Measurements from ENCODE around the gene ZNF726. TPM values are rescaled to one million over a fixed set of nuclear protein-coding genes. Genes with fewer than 3 reads are reported as not detected.
"Not testable (repeated sequence)": the region's sequence is repeated elsewhere in the genome, so short reads cannot be mapped to it uniquely, and the experiment has no call there.

ZNF726 gene
- total RNA-seq, result 4.8 to 5.5 TPM (median 5.2 TPM) in 3 replicates

DNA sequence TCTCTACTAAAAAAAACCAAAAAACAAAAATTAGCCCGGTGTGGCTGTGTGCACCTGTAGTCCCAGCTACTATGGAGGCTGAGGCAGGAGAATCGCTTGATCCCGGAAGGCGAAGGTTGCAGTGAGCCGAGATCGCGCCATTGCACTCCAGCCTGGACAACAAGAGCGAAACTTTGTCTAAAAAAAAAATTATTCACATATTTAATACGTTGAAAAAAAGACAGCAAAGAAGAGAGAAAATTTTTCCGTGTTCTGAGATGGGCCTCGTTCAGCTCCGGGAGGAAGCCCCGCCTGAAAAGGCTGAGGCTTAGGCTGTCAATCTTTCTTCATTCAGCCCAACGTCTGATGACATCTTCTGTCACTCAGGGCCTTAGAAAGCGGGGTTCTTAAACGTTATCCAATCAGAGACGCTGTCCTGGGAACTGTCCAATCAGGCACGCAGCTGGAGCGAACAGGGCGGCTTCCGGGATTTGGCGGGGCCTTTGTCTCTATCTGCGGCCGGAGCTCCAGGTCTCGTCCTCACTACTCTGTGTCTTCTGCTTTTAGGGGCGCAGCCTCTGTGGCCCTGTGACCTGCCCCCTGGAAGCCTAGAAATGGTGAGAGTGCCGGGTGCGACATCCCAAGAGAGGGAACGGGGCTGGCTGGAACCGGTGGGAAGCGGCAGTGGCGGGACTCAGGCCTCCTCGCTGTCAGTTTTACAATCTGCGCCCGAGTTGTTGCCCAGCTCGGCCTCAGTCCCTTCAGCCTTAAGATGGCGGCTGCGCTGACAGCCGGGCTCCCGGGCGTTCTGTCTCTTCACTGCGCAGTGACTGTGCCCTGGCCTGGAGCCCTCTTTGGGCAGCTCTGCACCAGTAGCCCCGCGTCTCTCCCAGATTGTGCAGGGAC lies at the start of gene ZNF726:
Gene ZNF726 (plus strand): TSS at position 485 of the 885 bp plus-strand sequence. CDS start 109 bp downstream, at position 594.
- Mint-ChIP-seq H3K9me3 (peaks cover 29% of the 10 kb centered on the region), H3K4me1 (peaks cover 6% of the 10 kb centered on the region), H3K27ac (peak within 1 kb of the TSS; percentile 94), H3K27me3 (ENCODE audit: low read depth) (no peaks in the 10 kb centered on the region), H3K4me3 (peak within 1 kb of the TSS; percentile 88), H3K36me3 (no peaks in the 10 kb centered on the region)
- TF ChIP-seq, protein P1, sequence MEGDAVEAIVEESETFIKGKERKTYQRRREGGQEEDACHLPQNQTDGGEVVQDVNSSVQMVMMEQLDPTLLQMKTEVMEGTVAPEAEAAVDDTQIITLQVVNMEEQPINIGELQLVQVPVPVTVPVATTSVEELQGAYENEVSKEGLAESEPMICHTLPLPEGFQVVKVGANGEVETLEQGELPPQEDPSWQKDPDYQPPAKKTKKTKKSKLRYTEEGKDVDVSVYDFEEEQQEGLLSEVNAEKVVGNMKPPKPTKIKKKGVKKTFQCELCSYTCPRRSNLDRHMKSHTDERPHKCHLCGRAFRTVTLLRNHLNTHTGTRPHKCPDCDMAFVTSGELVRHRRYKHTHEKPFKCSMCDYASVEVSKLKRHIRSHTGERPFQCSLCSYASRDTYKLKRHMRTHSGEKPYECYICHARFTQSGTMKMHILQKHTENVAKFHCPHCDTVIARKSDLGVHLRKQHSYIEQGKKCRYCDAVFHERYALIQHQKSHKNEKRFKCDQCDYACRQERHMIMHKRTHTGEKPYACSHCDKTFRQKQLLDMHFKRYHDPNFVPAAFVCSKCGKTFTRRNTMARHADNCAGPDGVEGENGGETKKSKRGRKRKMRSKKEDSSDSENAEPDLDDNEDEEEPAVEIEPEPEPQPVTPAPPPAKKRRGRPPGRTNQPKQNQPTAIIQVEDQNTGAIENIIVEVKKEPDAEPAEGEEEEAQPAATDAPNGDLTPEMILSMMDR (IDR thresholded peaks at IDR 0.05; ENCODE audit: unreplicated experiment), result no peak
- DNase-seq (ENCODE audit: low spot score in 2 of 2, unreplicated experiment in 2 of 2), result peak; percentile 28 to 58

DNA sequence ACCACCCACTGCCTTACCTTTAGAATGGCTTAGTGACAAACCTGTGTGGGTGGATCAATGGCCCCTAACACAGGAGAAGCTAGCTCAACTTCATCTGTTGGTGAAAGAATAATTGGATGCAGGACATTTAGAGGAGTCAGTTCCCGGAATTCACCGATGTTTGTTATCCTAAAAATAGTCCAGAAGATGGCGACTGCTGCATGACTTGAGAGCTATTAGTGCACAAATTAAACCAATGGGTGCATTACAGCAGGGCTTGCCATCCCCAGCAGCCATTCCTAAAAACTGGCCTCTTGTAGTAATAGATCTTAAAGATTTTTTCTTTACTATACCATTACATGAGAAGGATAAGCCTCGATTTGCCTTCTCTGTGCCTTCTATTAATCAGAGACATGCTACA lies 46.8 kb upstream of the ZNF726 start:
- Mint-ChIP-seq H3K4me1 (no peaks in the 10 kb centered on the region), H3K27ac (no peak overlapping the region), H3K27me3 (ENCODE audit: low read depth) (no peaks in the 10 kb centered on the region), H3K9me3 (peaks cover 74% of the 10 kb centered on the region), H3K4me3 (no peak overlapping the region), H3K36me3 (peaks cover 30% of the 10 kb centered on the region)
- TF ChIP-seq, protein P1 (IDR thresholded peaks at IDR 0.05; ENCODE audit: unreplicated experiment), result no peak
- DNase-seq (ENCODE audit: low spot score in 2 of 2, unreplicated experiment in 2 of 2), result no peak

DNA sequence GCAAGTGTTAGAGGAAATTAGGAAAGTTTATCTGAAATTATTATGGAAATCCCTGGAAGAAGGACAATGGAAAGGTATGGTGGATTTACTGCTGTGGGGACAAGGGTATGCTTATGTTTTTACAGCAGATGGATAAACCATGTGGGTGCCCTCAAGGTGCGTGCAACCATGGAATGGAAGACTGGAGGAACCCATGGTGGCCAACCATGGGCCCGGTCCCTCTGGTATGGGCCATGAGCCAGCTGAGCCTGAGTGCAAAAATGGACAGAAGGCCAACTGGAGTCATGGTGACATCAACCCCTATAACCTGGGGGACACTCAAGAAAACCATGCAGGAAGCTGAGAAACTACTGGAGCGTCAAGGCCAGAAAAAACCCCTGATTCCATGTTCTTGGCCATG lies 46.1 kb upstream of the ZNF726 start:
- Mint-ChIP-seq H3K9me3 (peaks cover 79% of the 10 kb centered on the region), H3K4me3 (no peak overlapping the region), H3K36me3 (peaks cover 30% of the 10 kb centered on the region), H3K27ac (no peak overlapping the region), H3K27me3 (ENCODE audit: low read depth) (no peaks in the 10 kb centered on the region), H3K4me1 (no peaks in the 10 kb centered on the region)
- no peak for DNase-seq (ENCODE audit: low spot score in 2 of 2, unreplicated experiment in 2 of 2)
- TF ChIP-seq, protein P1 (IDR thresholded peaks at IDR 0.05; ENCODE audit: unreplicated experiment), result no peak

DNA sequence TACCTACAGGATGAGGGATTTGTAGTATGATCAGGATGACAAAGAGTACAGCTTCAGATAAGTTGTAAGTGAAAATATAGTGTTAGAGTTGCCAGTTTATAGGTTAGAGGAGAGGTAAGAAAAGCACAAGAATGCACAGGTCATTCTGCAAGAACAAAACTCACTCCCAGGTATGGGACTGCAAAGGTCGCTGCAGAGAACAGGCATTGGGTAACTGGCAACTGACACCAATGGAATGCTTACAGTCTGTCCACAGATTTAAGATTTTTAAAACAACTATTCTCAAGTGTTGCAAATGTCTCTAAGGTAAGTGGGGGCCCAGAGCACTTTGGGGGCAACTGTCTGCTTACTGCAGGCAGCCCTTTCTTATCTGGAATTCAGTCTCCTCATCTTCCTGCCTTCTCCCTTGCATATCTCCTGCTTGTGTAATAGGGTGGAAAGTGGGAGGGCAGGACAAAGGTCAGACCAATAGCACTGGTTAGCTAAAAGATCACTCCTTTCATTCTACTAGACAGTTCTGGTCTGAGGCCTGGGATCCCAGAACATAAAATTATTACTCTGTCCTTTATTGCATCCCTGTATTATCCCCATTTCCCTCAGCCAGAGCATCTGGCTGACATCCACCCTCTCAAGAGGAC lies 42.3 kb upstream of the ZNF726 start:
- DNase-seq (ENCODE audit: low spot score in 2 of 2, unreplicated experiment in 2 of 2), result no peak
- H3K4me3 Mint-ChIP-seq, result no peak overlapping the region
- H3K27ac Mint-ChIP-seq, result no peak overlapping the region
- H3K4me1 Mint-ChIP-seq, result no peaks in the 10 kb centered on the region
- TF ChIP-seq, protein P1 (IDR thresholded peaks at IDR 0.05; ENCODE audit: unreplicated experiment), result no peak
- H3K27me3 Mint-ChIP-seq (ENCODE audit: low read depth), result no peaks in the 10 kb centered on the region
- peaks cover 61% of the 10 kb centered on the region for H3K9me3 Mint-ChIP-seq
- peaks cover 25% of the 10 kb centered on the region for H3K36me3 Mint-ChIP-seq

DNA sequence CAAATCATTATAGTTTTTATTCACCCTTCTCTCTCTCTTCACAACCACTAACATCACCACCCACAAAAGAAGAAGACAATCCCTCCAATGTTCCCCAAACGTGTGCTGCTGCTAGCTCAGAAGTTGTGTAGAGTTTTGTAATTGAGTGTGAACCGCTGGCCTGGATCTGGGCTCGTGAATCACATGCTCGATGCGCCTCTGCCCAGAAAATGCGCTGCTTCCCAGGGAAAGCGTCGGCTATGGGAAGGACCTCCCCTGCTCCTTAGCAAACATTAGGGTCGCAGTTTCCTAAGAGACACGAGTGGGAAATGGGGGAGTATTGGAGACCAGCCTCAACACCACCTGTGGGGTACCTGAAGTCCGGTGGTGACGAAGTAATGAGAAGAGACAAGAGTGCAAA lies 38.4 kb upstream of the ZNF726 start:
- Mint-ChIP-seq H3K9me3 (peaks cover 70% of the 10 kb centered on the region), H3K27ac (no peak overlapping the region)
- TF ChIP-seq, protein P1 (IDR thresholded peaks at IDR 0.05; ENCODE audit: unreplicated experiment), result no peak

DNA sequence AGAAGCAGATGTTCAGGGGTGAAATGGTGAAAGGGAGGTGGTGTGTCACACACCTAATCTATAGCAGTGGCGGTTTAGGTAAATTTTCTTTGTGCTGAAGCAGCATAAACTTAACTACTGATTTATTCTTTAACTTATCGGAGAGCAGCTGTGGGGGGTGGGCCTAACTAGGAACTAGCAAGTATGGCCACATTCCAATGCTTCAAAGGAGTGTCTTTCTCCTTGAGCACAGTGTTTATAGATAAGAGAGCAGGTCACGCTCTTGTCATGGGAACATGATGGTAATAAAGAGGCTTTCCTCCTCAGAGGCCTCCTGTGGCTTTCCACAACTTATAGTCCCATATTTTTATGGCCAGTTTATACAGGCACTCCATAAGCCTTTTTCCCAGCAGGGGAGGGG lies 37.9 kb upstream of the ZNF726 start:
- not testable (repeated sequence) for H3K27me3 Mint-ChIP-seq (ENCODE audit: low read depth); H3K4me1 Mint-ChIP-seq; DNase-seq (ENCODE audit: low spot score in 2 of 2, unreplicated experiment in 2 of 2); H3K27ac Mint-ChIP-seq; H3K4me3 Mint-ChIP-seq
- H3K36me3 Mint-ChIP-seq, result peaks cover 13% of the 10 kb centered on the region
- peaks cover 66% of the 10 kb centered on the region for H3K9me3 Mint-ChIP-seq

More for the DNA sequence above, 38.4 kb upstream of the ZNF726 start:
- no peaks in the 10 kb centered on the region for H3K4me1 Mint-ChIP-seq
- H3K4me3 Mint-ChIP-seq, result no peak overlapping the region
- DNase-seq (ENCODE audit: low spot score in 2 of 2, unreplicated experiment in 2 of 2), result no peak
- H3K27me3 Mint-ChIP-seq (ENCODE audit: low read depth), result no peaks in the 10 kb centered on the region
- peaks cover 13% of the 10 kb centered on the region for H3K36me3 Mint-ChIP-seq
